Neural crest cell (in vitro differentiated cells): ENCODE data around the gene TMEM151A. TPM values are rescaled to one million over a fixed set of nuclear protein-coding genes. Genes with fewer than 3 reads are reported as not detected.

ENCODE experiments used
- DNase-seq: peaks from one replicate; pipeline ENCODE4 v3.0.0; 2021; ENCODE audit warnings: low read depth, mixed read lengths, low spot score
- H3K27ac Mint-ChIP-seq: one replicate; pipeline ENCODE4 v1.8.0; 2021; ENCODE audit warnings: mild to moderate bottlenecking, mixed read lengths; ENCODE audit not compliant: unreplicated experiment
- H3K27me3 Mint-ChIP-seq: 2 replicates; pipeline ENCODE4 v1.8.0; 2021; ENCODE audit warnings: low read depth, mild to moderate bottlenecking, mixed read lengths
- H3K36me3 Mint-ChIP-seq: 2 replicates; pipeline ENCODE4 v1.8.0; 2021; ENCODE audit warnings: low read depth, mild to moderate bottlenecking, mixed read lengths
- H3K4me1 Mint-ChIP-seq: 2 replicates; pipeline ENCODE4 v1.8.0; 2021; ENCODE audit warnings: mixed read lengths
- H3K4me3 Mint-ChIP-seq: one replicate; pipeline ENCODE4 v1.8.0; 2021; ENCODE audit warnings: mild to moderate bottlenecking, mixed read lengths
- H3K9me3 Mint-ChIP-seq: 2 replicates; pipeline ENCODE4 v1.8.0; 2021; ENCODE audit warnings: mixed read lengths
- CTCF ChIP-seq: fragments of 200-600 bp; sonication (generic); conservative IDR thresholded peaks from 2 replicates; pipeline ENCODE4 v1.5.0; 2021; ENCODE audit warnings: antibody characterized with exemption, mild to moderate bottlenecking
- total RNA-seq: library from RNA; stranded (reverse); gene quantifications from 2 replicates; pipeline ENCODE4 v1.2.1, GENCODE V29; 2021

TMEM151A gene
- total RNA-seq, 1 donor from 2014 or later = 1.0 TPM

GRCh38 chr11:66314561-66315497 is 23.1 kb downstream of the TMEM151A start:
- no peak for DNase-seq
- peak overlapping the region; percentile 62 for H3K4me3 Mint-ChIP-seq
- peaks cover under 1% of the 10 kb centered on the region for H3K9me3 Mint-ChIP-seq
- H3K27me3 Mint-ChIP-seq = no peaks in the 10 kb centered on the region
- H3K36me3 Mint-ChIP-seq = no peaks in the 10 kb centered on the region
- H3K27ac Mint-ChIP-seq = no peak overlapping the region
- peaks cover 42% of the 10 kb centered on the region for H3K4me1 Mint-ChIP-seq
- no peak for TF ChIP-seq CTCF

- no peaks in the 10 kb centered on the region for H3K36me3 Mint-ChIP-seq
- H3K27me3 Mint-ChIP-seq = no peaks in the 10 kb centered on the region
- peaks cover 42% of the 10 kb centered on the region for H3K4me1 Mint-ChIP-seq
- H3K27ac Mint-ChIP-seq = no peak overlapping the region
- no peak for TF ChIP-seq CTCF
- H3K4me3 Mint-ChIP-seq = peak overlapping the region; percentile 62
- no peak for DNase-seq
- H3K9me3 Mint-ChIP-seq = peaks cover 6% of the 10 kb centered on the region
These were observed 23.8 kb downstream of the TMEM151A start for GRCh38 chr11:66315498-66315885.

- H3K27ac Mint-ChIP-seq = no peak overlapping the region
- no peak for TF ChIP-seq CTCF
- DNase-seq = no peak
- H3K4me1 Mint-ChIP-seq = peaks cover 42% of the 10 kb centered on the region
- H3K9me3 Mint-ChIP-seq = peaks cover 6% of the 10 kb centered on the region
- no peaks in the 10 kb centered on the region for H3K27me3 Mint-ChIP-seq
- peak overlapping the region; percentile 62 for H3K4me3 Mint-ChIP-seq
- H3K36me3 Mint-ChIP-seq = no peaks in the 10 kb centered on the region
These were observed 24.5 kb downstream of the TMEM151A start for GRCh38 chr11:66315921-66316811.

- DNase-seq = no peak
- no peaks in the 10 kb centered on the region for H3K27me3 Mint-ChIP-seq
- H3K27ac Mint-ChIP-seq = peak within 1 kb of the TSS; percentile 92
- peaks cover 6% of the 10 kb centered on the region for H3K9me3 Mint-ChIP-seq
- H3K4me3 Mint-ChIP-seq = peak within 1 kb of the TSS; percentile 67
- no peaks in the 10 kb centered on the region for H3K36me3 Mint-ChIP-seq
- no peak for TF ChIP-seq CTCF
- H3K4me1 Mint-ChIP-seq = peaks cover 38% of the 10 kb centered on the region
These were observed 25.2 kb downstream of the TMEM151A start, which contains the start of gene CD248 for GRCh38 chr11:66316849-66317251. TSS of gene CD248 (minus strand) at chr11:66317044. CDS start at chr11:66317027, 17 bp downstream.

- H3K36me3 Mint-ChIP-seq = no peaks in the 10 kb centered on the region
- peak overlapping the region; percentile 67 for H3K4me3 Mint-ChIP-seq
- H3K9me3 Mint-ChIP-seq = peaks cover 6% of the 10 kb centered on the region
- no peak for TF ChIP-seq CTCF
- DNase-seq = no peak
- peak overlapping the region; percentile 92 for H3K27ac Mint-ChIP-seq
- H3K27me3 Mint-ChIP-seq = no peaks in the 10 kb centered on the region
- H3K4me1 Mint-ChIP-seq = peaks cover 38% of the 10 kb centered on the region
These were observed 25.6 kb downstream of the TMEM151A start for GRCh38 chr11:66317322-66317722.
